HG03135 (cell line): ENCODE data around the gene CNTN4.

ENCODE experiments used
- ATAC-seq: cut with Tn5 transposase; IDR thresholded peaks from one replicate; pipeline ENCODE4 v1.9.1; 2021; ENCODE audit warnings: mild to moderate bottlenecking, moderate library complexity; ENCODE audit not compliant: unreplicated experiment

CNTN4 gene

GRCh38 chr3:2148561-2149340 is 50.1 kb downstream of the CNTN4 start:
- ATAC-seq: no peak

GRCh38 chr3:2153053-2153452 is 54.4 kb downstream of the CNTN4 start:
- no peak for ATAC-seq

GRCh38 chr3:2153547-2153946 is 54.9 kb downstream of the CNTN4 start:
- ATAC-seq: no peak

GRCh38 chr3:2154621-2155020 is 56.0 kb downstream of the CNTN4 start:
- no peak for ATAC-seq

GRCh38 chr3:2156244-2156847 is 57.7 kb downstream of the CNTN4 start:
- no peak for ATAC-seq

GRCh38 chr3:2158828-2159227 is 60.2 kb downstream of the CNTN4 start:
- no peak for ATAC-seq

GRCh38 chr3:2166552-2166951 is 67.9 kb downstream of the CNTN4 start:
- ATAC-seq: no peak

- ATAC-seq: no peak
Measured at GRCh38 chr3:2172561-2173171, 74.0 kb downstream of the CNTN4 start.

GRCh38 chr3:2180634-2181033 is 82.0 kb downstream of the CNTN4 start:
- ATAC-seq: no peak

GRCh38 chr3:2198776-2199279 is 100.2 kb downstream of the CNTN4 start:
- ATAC-seq: no peak

GRCh38 chr3:2204054-2204453 is 105.4 kb downstream of the CNTN4 start:
- ATAC-seq: no peak

- ATAC-seq: no peak
Measured at GRCh38 chr3:2205692-2206091, 107.0 kb downstream of the CNTN4 start.

GRCh38 chr3:2206536-2206935 is 107.9 kb downstream of the CNTN4 start:
- no peak for ATAC-seq

GRCh38 chr3:2211568-2211967 is 112.9 kb downstream of the CNTN4 start:
- no peak for ATAC-seq

- ATAC-seq: no peak
Measured at GRCh38 chr3:2212206-2212605, 113.5 kb downstream of the CNTN4 start.

- ATAC-seq: no peak
Measured at GRCh38 chr3:2218375-2218774, 119.7 kb downstream of the CNTN4 start.

GRCh38 chr3:2218816-2219215 is 120.2 kb downstream of the CNTN4 start:
- no peak for ATAC-seq

GRCh38 chr3:2236203-2236602 is 137.5 kb downstream of the CNTN4 start:
- ATAC-seq: no peak

- no peak for ATAC-seq
Measured at GRCh38 chr3:2244137-2244536, 145.5 kb downstream of the CNTN4 start.

GRCh38 chr3:2246873-2247648 is 148.4 kb downstream of the CNTN4 start:
- no peak for ATAC-seq

GRCh38 chr3:2247831-2248230 is 149.2 kb downstream of the CNTN4 start:
- no peak for ATAC-seq
